ENCODE results near the gene MYO5A.

GRCh38 chr15:52405856-52406255 is 122.8 kb downstream of the MYO5A start:
- TF ChIP-seq CTCF (IDR thresholded peaks at IDR 0.05; ENCODE audit: insufficient read depth, low read length) (no peak), REST (IDR thresholded peaks at IDR 0.05; ENCODE audit: insufficient replicate concordance, low read depth) (no peak)
